RWPE2 (cell line): ENCODE measurements around the gene LATS2.

ENCODE experiments used
- ATAC-seq: fragments of 200-7000 bp; cut with Tn5 transposase; 3 replicates; pipeline ENCODE4 v1.9.1; 2021; ENCODE audit warnings: low read depth
- DNase-seq: peaks from one replicate; pipeline ENCODE4 v3.0.0-alpha.2; 2020; ENCODE audit warnings: low spot score
- H3K27ac ChIP-seq: fragments of 450-650 bp; 2 replicates; pipeline ENCODE4 v1.5.1; 2017; ENCODE audit warnings: mild to moderate bottlenecking; ENCODE audit not compliant: poor library complexity, severe bottlenecking
- H3K27me3 ChIP-seq: fragments of 250-450 bp; sonication (Bioruptor Pico); 2 replicates; pipeline ENCODE4 v1.5.1; 2021; ENCODE audit warnings: mild to moderate bottlenecking, moderate library complexity; ENCODE audit not compliant: insufficient read depth, poor library complexity, severe bottlenecking
- H3K36me3 ChIP-seq: fragments of 250-450 bp; sonication (Bioruptor Pico); 2 replicates; pipeline ENCODE4 v1.5.1; 2020; ENCODE audit warnings: low read depth, mild to moderate bottlenecking, moderate library complexity
- H3K4me1 ChIP-seq: fragments of 250-450 bp; sonication (Bioruptor Pico); 2 replicates; pipeline ENCODE4 v1.5.1; 2021; ENCODE audit warnings: mild to moderate bottlenecking, moderate library complexity; ENCODE audit not compliant: insufficient read depth, poor library complexity, severe bottlenecking
- H3K4me3 ChIP-seq: fragments of 250-450 bp; sonication (Bioruptor Pico); 2 replicates; pipeline ENCODE4 v1.5.1; 2021; ENCODE audit warnings: mild to moderate bottlenecking, moderate library complexity; ENCODE audit not compliant: severe bottlenecking
- H3K9me3 ChIP-seq: fragments of 250-450 bp; sonication (Bioruptor Pico); 2 replicates; pipeline ENCODE4 v1.5.1; 2021; ENCODE audit warnings: mild to moderate bottlenecking, moderate library complexity; ENCODE audit not compliant: severe bottlenecking
- TF ChIP-seq, protein P1 (sequence below): fragments of 450-650 bp; IDR thresholded peaks from one replicate; pipeline ENCODE4 v1.5.1; 2017; ENCODE audit warnings: mild to moderate bottlenecking, moderate library complexity; ENCODE audit not compliant: poor library complexity, severe bottlenecking

Gene LATS2

GRCh38 chr13:21012211-21012610 lies 49.2 kb downstream of the LATS2 start:
- Histone ChIP-seq H3K4me1 (peaks cover 20% of the 10 kb centered on the region), H3K27ac (no peak overlapping the region), H3K27me3 (no peaks in the 10 kb centered on the region), H3K4me3 (no peak overlapping the region), H3K36me3 (no peaks in the 10 kb centered on the region), H3K9me3 (no peaks in the 10 kb centered on the region)
- TF ChIP-seq, protein P1, sequence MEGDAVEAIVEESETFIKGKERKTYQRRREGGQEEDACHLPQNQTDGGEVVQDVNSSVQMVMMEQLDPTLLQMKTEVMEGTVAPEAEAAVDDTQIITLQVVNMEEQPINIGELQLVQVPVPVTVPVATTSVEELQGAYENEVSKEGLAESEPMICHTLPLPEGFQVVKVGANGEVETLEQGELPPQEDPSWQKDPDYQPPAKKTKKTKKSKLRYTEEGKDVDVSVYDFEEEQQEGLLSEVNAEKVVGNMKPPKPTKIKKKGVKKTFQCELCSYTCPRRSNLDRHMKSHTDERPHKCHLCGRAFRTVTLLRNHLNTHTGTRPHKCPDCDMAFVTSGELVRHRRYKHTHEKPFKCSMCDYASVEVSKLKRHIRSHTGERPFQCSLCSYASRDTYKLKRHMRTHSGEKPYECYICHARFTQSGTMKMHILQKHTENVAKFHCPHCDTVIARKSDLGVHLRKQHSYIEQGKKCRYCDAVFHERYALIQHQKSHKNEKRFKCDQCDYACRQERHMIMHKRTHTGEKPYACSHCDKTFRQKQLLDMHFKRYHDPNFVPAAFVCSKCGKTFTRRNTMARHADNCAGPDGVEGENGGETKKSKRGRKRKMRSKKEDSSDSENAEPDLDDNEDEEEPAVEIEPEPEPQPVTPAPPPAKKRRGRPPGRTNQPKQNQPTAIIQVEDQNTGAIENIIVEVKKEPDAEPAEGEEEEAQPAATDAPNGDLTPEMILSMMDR, result no peak
- ATAC-seq (no peak), DNase-seq (no peak)

DNA sequence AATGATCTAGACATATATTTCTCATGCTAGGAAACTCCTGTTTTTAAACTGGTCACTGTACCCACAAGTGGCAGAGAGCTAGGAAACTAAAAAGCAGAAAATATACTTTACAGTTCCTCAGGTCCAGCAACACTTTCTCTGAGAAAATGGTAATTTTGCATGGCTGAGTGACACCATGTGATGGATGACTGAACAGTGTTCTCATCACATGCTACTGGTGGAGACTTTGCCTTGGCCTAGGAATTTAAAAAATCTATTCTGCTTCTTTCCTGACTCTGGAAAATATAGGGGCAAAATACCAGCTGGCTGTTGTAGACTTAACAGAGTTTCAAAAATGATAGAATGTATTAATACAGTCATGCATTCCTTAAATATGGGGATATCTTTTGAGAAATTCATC lies 50.0 kb downstream of the LATS2 start:
- H3K4me3 ChIP-seq, result no peak overlapping the region
- TF ChIP-seq, protein P1, result no peak
- H3K4me1 ChIP-seq, result peaks cover 12% of the 10 kb centered on the region
- H3K9me3 ChIP-seq, result no peaks in the 10 kb centered on the region
- DNase-seq (no peak), ATAC-seq (no peak)
- no peaks in the 10 kb centered on the region for H3K36me3 ChIP-seq
- H3K27me3 ChIP-seq, result no peaks in the 10 kb centered on the region
- H3K27ac ChIP-seq, result no peak overlapping the region

GRCh38 chr13:21010621-21011020 lies 50.8 kb downstream of the LATS2 start:
- TF ChIP-seq, protein P1, result no peak
- ATAC-seq (no peak), DNase-seq (no peak)

DNA sequence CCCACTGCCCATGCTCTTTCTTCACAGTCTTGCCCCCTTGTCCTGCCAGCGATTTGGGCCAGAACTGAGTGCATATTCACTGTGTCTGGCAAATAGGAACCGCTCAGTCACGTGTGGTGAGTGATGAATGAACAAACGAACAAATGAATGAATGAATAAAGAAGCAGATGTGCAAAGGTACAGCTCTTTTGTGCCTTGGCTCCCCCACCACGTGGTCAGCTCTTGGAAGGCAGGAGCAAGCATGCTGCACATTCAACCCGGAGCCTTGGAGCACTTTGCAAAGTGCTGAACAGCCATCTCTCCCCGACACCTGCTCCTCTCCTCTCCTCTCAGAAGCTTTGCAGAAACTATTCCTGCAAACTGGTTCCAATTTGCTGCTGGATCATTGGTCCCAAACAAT lies 52.4 kb downstream of the LATS2 start:
- no peaks in the 10 kb centered on the region for H3K27me3 ChIP-seq
- no peaks in the 10 kb centered on the region for H3K4me1 ChIP-seq
- no peak overlapping the region for H3K4me3 ChIP-seq
- no peak overlapping the region for H3K27ac ChIP-seq
- ATAC-seq, result no peak
- TF ChIP-seq, protein P1, result no peak
- no peaks in the 10 kb centered on the region for H3K9me3 ChIP-seq
- DNase-seq, result no peak
- no peaks in the 10 kb centered on the region for H3K36me3 ChIP-seq

More at GRCh38 chr13:21010621-21011020, 50.8 kb downstream of the LATS2 start:
- Histone ChIP-seq H3K4me1 (peaks cover 9% of the 10 kb centered on the region), H3K36me3 (no peaks in the 10 kb centered on the region), H3K27ac (no peak overlapping the region), H3K9me3 (no peaks in the 10 kb centered on the region), H3K27me3 (no peaks in the 10 kb centered on the region), H3K4me3 (no peak overlapping the region)

DNA sequence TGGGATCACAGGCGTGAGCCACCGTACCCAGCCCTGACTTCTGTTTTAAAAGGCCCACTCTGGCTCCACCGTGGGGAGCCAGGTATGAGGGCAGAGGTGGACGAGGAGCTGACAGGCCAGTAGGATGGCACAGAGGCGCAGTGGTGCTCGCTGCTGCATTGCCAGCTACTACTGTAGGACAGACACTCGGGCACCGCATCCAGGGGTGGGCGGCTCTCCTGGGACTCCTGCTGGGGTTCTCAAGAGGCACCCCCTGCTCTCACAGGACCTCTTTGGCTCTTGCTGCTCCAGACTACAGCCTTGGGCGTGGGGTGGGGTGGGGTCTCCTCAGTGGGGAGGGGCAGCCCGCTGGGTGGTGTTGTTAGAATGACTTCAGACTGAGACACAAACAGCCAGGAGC lies 53.4 kb downstream of the LATS2 start:
- Histone ChIP-seq H3K4me3 (no peak overlapping the region), H3K4me1 (no peaks in the 10 kb centered on the region), H3K27ac (no peak overlapping the region), H3K27me3 (no peaks in the 10 kb centered on the region), H3K36me3 (no peaks in the 10 kb centered on the region), H3K9me3 (no peaks in the 10 kb centered on the region)
- no peak for ATAC-seq
- TF ChIP-seq, protein P1, result no peak
- no peak for DNase-seq
